SIG-M5 treated with dmso at 0.1 percent for 504 hours (cell line): Measurements from ENCODE around the gene FARP1.

Experiments used
- DNase-seq: peaks from one replicate; lab custom pipeline; 2025; ENCODE audit not compliant: unreplicated experiment; lab: John Stamatoyannopoulos, UW

The FARP1 gene

GRCh38 chr13:98200211-98200878 is 57.5 kb downstream of the FARP1 start:
- DNase-seq, result no peak

GRCh38 chr13:98201189-98201588 is 58.3 kb downstream of the FARP1 start:
- DNase-seq, result no peak

DNA sequence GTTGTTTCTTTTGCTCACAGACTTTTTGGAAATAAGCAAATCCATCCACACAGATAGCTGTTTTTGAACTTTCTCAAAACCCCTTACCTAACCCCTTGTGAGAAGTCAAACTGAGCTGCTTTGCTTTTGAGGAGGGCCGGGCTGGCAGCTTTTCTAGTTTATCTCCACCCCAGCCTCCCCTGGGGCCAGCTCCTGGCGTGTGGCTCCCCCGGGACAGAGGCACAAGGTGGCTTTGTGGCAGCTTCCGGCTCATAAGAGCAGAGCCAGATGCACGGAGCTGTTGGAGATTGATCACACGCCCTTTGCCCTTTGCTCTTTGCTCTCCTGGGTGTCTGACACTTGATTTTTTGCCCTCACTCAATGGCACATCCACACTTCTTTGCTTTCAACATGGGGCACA is 59.1 kb downstream of the FARP1 start:
- no peak for DNase-seq

DNA sequence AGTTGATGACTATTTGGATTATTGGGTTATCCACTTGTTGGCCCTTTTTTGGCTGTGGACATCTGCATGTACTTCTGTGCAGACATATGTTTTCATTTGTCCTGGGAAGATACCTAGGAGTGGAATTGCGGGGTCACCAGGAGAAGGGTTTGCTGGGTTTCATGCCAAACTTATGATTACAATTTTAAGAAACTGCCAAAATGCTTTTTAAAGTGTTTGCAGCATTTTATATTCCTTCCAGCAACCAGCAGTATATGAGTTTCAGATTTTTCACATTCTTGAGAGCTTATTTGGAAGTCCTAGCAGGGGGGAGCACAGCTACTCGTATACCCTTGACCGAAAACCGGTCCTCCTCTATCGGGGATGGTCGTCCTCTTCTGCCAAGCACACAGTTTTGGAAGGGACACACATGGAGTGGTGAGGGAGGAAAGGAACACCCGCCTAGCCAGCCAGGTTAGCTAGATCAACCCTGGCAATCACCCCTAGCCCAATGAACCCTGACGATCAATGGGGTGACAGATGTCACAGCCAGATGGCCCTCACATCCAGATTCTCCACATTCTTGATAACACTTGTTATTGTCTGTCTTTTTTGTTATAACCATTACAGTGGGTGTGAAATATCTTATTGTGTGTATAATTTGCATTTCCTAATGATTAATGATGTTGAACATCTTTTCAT is 60.9 kb downstream of the FARP1 start:
- no peak for DNase-seq

DNA sequence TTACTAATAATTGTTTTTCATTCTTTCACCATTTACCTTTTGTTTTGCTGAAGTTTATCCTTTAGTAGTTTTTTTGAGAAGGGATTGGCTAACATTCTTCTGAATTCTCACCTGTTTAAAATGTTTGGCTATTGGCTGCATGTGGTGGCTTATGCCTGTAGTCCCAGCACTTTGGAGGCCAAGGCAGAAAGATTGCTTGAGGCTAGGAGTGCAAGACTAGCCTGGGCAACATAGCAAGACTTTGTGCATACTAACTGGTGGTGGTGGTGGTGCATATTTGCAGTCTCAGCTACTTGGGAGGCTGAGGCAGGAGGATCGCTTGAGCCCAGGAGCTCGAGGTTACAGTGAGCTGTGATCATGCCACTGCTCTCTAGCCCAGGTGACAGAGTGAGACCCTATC is 61.7 kb downstream of the FARP1 start:
- DNase-seq, result no peak

DNA sequence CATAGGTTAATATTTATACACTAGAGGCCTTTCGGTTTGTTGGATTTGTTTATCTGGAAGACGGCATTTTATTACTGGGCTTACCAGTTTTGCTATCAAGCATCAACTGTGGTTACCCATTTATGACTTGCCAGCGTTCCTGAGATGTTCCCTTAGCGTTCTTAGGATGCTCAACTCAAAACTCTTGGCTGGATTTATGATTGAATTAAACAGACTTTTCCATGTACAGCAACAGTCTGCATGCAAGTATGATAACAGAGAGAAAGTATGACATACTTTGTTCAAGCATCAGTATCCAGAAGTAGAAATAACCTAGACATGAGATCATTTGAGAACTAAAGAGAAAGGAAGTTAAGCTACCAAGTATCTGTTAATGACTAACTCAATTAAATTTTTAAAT is 64.1 kb downstream of the FARP1 start:
- DNase-seq, result no peak

DNA sequence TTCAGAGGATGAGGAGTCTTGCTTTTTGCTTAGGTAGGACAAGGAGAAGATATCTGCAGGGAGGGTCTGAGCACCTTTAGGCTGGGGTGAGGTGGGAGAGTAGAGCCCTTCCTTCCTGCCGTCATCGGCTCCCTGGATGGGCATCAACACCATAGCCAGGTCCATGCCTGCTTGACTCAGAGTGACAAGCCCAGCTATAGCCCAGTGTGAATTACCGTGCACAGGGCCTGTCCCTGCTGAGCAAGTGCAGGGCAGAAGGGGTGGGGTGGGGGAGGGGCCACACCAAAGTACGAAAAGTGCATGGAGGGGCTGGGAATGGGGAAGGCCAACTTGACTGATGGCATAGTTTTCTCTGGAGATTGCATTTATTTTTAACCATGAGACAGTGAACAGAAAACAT is 64.5 kb downstream of the FARP1 start:
- no peak for DNase-seq

DNA sequence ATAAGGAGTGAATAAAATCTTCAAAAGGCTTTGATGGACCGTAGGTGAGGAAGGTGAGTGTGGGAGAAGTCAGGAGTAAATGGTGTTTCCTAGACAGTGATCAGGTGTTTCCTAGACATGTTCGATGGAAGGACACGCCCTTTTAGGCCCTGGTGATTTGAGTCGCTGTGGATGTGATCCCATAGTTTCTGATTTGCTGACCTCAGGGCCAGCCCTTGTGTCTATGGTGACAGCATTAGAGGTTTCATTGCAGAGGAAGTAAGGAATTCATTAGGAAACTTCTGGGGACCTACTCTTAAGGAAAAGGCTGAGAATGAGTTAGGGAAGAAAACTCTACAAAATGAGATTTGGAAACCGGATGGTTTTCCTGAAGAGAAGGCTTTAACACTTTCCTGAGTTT is 65.7 kb downstream of the FARP1 start:
- DNase-seq, result no peak

DNA sequence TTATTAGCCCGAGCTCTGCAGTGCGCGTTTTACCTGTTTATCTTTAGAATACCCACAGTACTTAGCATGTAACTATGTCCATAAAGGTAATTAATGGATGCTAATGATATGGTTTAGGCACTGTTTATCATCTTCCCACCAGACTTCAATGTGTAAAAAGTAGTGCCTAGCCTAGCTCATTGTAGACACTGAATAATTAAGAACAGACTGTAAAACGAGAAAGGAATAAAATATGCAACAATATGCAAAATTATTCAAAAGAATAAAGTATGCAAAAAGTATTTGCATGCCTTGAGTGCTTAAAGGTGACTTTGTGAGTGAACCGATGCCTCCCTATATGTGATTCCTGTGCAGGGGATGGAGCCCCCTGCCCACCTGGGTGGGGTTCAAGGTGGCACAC is 69.9 kb downstream of the FARP1 start:
- no peak for DNase-seq

- DNase-seq, result no peak
Measured at GRCh38 chr13:98213354-98213753, 70.5 kb downstream of the FARP1 start.

- no peak for DNase-seq
Measured at GRCh38 chr13:98214008-98214643, 71.2 kb downstream of the FARP1 start.

GRCh38 chr13:98214707-98215106 is 71.8 kb downstream of the FARP1 start:
- DNase-seq, result no peak

GRCh38 chr13:98215508-98215907 is 72.6 kb downstream of the FARP1 start:
- no peak for DNase-seq

- DNase-seq, result no peak
Measured at GRCh38 chr13:98216135-98216565, 73.3 kb downstream of the FARP1 start.

DNA sequence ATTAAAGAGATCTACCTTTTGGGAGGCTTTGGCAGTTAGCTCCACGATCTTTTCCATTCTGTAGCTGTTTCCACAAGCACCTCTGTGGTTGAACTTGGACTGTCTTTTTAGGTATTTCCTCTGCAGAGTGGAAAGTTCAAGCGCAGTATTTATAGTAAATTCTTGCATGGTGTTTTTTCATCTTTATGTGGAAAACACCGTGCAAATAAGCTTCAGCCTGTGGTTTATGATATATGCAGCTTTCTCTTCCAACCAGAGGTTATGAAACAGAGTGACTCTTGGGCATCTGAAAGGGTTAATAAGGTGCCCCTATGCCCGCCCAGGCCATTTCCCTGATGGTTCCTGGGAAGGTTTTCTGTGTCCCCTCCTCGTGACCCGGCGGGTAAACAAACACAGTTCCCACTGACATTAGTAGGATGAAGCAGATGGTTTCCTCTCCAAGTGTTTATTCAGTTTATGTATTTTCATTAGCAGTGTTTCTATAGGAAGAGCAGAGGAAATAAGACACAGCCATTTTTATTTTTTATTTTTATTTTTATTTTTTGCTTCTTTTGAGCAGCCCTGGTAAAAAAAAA is 73.9 kb downstream of the FARP1 start:
- no peak for DNase-seq

DNA sequence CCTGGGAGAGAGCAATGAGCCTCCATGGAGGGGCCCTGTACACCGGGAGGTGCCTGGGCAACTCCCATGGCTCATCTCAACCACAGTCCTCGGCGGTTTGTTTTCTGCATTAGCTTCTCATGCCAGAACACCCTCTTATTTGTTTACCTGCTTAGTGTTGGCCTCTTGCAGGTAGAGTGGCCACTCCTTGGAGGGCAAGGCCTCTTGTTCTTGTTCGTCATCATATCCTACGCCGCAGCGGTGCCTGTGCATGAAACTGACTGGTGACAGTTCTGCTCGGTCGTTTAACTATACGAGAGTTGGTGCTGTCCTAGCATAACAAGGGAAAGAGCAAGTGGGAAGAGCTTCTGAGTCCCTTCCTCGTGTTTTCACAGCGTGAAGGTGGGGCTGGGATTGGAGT is 74.7 kb downstream of the FARP1 start:
- DNase-seq, result no peak

DNA sequence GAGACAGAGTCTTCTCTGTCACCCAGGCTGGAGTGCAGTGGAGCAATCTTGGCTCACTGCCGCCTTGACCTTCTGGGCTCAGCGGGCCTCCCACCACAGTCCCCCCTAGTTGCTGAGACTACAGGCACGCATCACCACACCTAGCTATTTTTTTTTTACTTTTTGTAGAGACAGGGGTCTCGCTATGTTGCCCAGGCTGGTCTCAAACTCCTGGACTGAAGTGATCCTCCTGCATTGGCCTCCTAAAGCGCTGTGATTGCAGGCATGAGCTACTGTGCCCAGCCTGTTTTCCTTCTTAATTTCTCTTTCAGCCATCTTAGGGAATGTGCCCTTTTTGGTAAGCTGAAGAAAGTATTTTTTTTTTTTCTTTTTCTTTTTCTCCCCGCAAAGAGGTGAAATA is 76.8 kb downstream of the FARP1 start:
- DNase-seq, result no peak

GRCh38 chr13:98220271-98220791 is 77.4 kb downstream of the FARP1 start:
- DNase-seq, result no peak

DNA sequence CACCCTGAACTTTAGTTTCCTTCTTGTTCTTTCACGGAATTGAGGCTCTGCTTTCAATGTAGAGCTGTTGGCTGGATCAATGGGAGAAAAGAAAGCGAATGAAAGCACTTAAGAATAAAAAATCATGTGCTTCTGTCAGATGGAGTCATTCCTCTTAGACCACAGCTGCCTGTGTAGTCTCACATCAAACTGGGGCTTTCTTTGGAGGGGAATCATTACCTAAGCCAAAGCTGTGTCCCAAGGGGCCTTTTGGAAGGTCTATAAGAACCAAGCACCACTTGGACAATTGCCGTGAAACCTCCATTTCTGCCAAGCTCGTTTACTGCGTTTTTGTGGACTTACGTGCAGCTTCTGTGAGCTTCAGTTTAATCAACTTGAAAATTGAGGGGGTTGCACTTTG is 78.3 kb downstream of the FARP1 start:
- DNase-seq, result no peak

GRCh38 chr13:98222081-98222554 is 79.2 kb downstream of the FARP1 start:
- no peak for DNase-seq

DNA sequence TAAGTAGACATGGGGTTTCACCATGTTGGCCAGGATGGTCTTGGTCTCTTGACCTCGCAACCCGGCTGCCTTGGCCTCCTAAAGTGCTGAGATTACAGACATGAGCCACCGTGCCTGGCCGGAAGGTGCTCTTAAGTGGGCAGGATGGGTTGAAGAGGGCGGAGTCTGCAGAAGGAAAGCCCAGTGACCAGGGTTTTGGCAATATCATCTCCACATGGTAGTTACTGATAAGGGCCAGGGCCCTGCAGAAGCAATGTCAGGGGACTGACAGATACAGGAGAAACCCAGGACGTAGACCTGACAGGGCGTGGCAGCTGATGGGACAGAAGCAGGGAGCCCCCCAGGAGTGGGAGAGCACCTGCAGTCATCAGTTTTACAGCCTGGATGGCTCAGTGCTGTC is 79.9 kb downstream of the FARP1 start:
- no peak for DNase-seq

DNA sequence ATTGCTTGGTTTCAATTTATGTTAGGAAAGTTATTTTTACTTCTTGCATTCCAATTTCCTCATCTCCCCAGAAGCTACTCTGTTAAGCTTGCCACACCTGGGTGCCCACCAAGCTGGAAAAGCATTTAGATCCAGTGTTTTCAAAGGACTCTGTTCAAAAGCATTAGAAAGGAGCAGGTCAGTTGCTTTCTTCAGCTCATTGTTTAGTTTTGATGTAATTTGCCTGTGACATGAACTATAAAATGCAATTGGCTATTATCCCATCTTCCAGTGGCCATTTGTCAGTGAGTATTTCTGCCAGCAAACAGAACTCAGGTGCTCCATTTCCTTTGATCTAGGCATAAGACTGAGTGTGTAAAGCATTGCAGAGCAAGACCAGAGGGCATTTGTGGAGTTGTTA is 80.8 kb downstream of the FARP1 start:
- DNase-seq, result no peak
